HG03457 (cell line): Measurements from ENCODE around the gene CRYBG3.
A peak's percentile ranks its signal among the peaks of the same experiment; 100 is the strongest.

Source experiments
- ATAC-seq: cut with Tn5 transposase; IDR thresholded peaks from one replicate; pipeline ENCODE4 v1.9.1; 2021; ENCODE audit warnings: moderate number of reproducible peaks; ENCODE audit not compliant: unreplicated experiment

Gene CRYBG3

GRCh38 chr3:97970956-97971620 is 149.3 kb downstream of the CRYBG3 start:
- no peak for ATAC-seq

GRCh38 chr3:97971679-97972567 is 150.1 kb downstream of the CRYBG3 start, which contains the start of gene RIOX2:
RIOX2 (minus strand) TSS chr3:97972431; CDS start chr3:97967593, 4,838 bp downstream.
- ATAC-seq = peak; percentile 90

GRCh38 chr3:97972976-97973375 is 151.2 kb downstream of the CRYBG3 start:
- no peak for ATAC-seq

- ATAC-seq = no peak
Measured at GRCh38 chr3:97974996-97975395, 153.2 kb downstream of the CRYBG3 start.

- ATAC-seq = no peak
Measured at GRCh38 chr3:97975466-97975865, 153.7 kb downstream of the CRYBG3 start.

GRCh38 chr3:97979610-97980009 is 157.8 kb downstream of the CRYBG3 start:
- no peak for ATAC-seq

- ATAC-seq = no peak
Measured at GRCh38 chr3:97981886-97982285, 160.1 kb downstream of the CRYBG3 start.

- ATAC-seq = no peak
Measured at GRCh38 chr3:97983933-97984491, 162.2 kb downstream of the CRYBG3 start.

GRCh38 chr3:97987306-97987705 is 165.5 kb downstream of the CRYBG3 start:
- ATAC-seq = no peak

- ATAC-seq = no peak
Measured at GRCh38 chr3:97988784-97989568, 167.2 kb downstream of the CRYBG3 start.

- no peak for ATAC-seq
Measured at GRCh38 chr3:97990624-97991292, 168.9 kb downstream of the CRYBG3 start.

- ATAC-seq = no peak
Measured at GRCh38 chr3:97991293-97991682, 169.5 kb downstream of the CRYBG3 start.

- ATAC-seq = no peak
Measured at GRCh38 chr3:97992547-97993173, 170.8 kb downstream of the CRYBG3 start.

- ATAC-seq = no peak
Measured at GRCh38 chr3:97993526-97993925, 171.7 kb downstream of the CRYBG3 start.

GRCh38 chr3:97994328-97994945 is 172.6 kb downstream of the CRYBG3 start:
- no peak for ATAC-seq
